Keratinocyte (primary cell): Measurements from ENCODE around the gene HOTAIR. TPM values are rescaled to one million over a fixed set of nuclear protein-coding genes. Genes with fewer than 3 reads are reported as not detected.

ENCODE experiments used
- DNase-seq: peaks from one replicate; pipeline ENCODE4 v3.0.0-alpha.2; 2011; ENCODE audit warnings: low read depth, missing footprints, low spot score
- FAIRE-seq: peaks from 2 replicates; lab custom pipeline; 2011; peaks lifted over from hg19 to GRCh38; lab: Jason Lieb, UNC
- H2AFZ ChIP-seq: 2 replicates; pipeline ENCODE4 v1.6.0; 2012; ENCODE audit warnings: low read length, control low read depth, inconsistent platforms; ENCODE audit not compliant: control insufficient read depth
- H3K27ac ChIP-seq: 2 replicates; pipeline ENCODE4 v1.5.1; 2011; ENCODE audit warnings: low read length; ENCODE audit not compliant: control insufficient read depth, insufficient read depth
- H3K27me3 ChIP-seq: 3 replicates; pipeline ENCODE4 v1.6.0; 2011; ENCODE audit warnings: low read length; ENCODE audit not compliant: control insufficient read depth, insufficient read depth; ENCODE audit errors: extremely low read depth
- H3K36me3 ChIP-seq, 2 experiments: 2 replicates in 1 of 2; 3 replicates in 1 of 2; pipeline ENCODE4 v1.5.1; 2011; ENCODE audit warnings: low read length in 2 of 2, mild to moderate bottlenecking in 1 of 2; ENCODE audit not compliant: control insufficient read depth in 2 of 2, insufficient read depth in 2 of 2; ENCODE audit errors: extremely low read depth in 1 of 2
- H3K4me1 ChIP-seq: 3 replicates; pipeline ENCODE4 v1.5.1; 2011; ENCODE audit warnings: low read length; ENCODE audit not compliant: control insufficient read depth, insufficient read depth; ENCODE audit errors: extremely low read depth
- H3K4me2 ChIP-seq: 3 replicates; pipeline ENCODE4 v1.6.0; 2011; ENCODE audit warnings: low read depth, low read length; ENCODE audit not compliant: control insufficient read depth, insufficient read depth; ENCODE audit errors: extremely low read depth
- H3K4me3 ChIP-seq, 3 experiments: fragments of 200-600 bp in 1 of 3; sonication (generic) in 1 of 3; 2 replicates in 2 of 3; 3 replicates in 1 of 3; pipeline ENCODE4 v1.5.1; 2011 to 2016; ENCODE audit warnings: low read length in 3 of 3, mild to moderate bottlenecking in 3 of 3, control low read depth in 2 of 3, inconsistent platforms in 1 of 3, low read depth in 1 of 3, mixed read lengths in 1 of 3, mixed run types in 1 of 3, moderate library complexity in 1 of 3; ENCODE audit not compliant: control insufficient read depth in 2 of 3, insufficient read depth in 2 of 3; ENCODE audit errors: extremely low read depth in 1 of 3
- H3K79me2 ChIP-seq: 2 replicates; pipeline ENCODE4 v1.6.0; 2012; ENCODE audit warnings: low read length; ENCODE audit not compliant: control insufficient read depth, insufficient read depth
- H3K9ac ChIP-seq: 3 replicates; pipeline ENCODE4 v1.6.0; 2011; ENCODE audit warnings: low read length; ENCODE audit not compliant: control insufficient read depth, insufficient read depth; ENCODE audit errors: extremely low read depth
- H3K9me1 ChIP-seq: 3 replicates; pipeline ENCODE4 v1.6.0; 2011; ENCODE audit warnings: low read length; ENCODE audit not compliant: control insufficient read depth, insufficient read depth; ENCODE audit errors: extremely low read depth
- H3K9me3 ChIP-seq: 2 replicates; pipeline ENCODE4 v1.5.1; 2012; ENCODE audit warnings: low read depth, low read length; ENCODE audit not compliant: control insufficient read depth
- H4K20me1 ChIP-seq: 3 replicates; pipeline ENCODE4 v1.6.0; 2011; ENCODE audit warnings: low read length; ENCODE audit not compliant: control insufficient read depth, insufficient read depth; ENCODE audit errors: extremely low read depth
- CTCF ChIP-seq, 3 experiments: IDR thresholded peaks in 1 of 3; conservative IDR thresholded peaks in 1 of 3; optimal IDR thresholded peaks in 1 of 3; 2 replicates in 2 of 3; 3 replicates in 1 of 3; pipeline versions ENCODE3 to v1.5.1; 2011; ENCODE audit warnings: low read length in 3 of 3, mild to moderate bottlenecking in 3 of 3, moderate library complexity in 2 of 3, control low read depth in 1 of 3, inconsistent platforms in 1 of 3; ENCODE audit not compliant: insufficient read depth in 2 of 3; ENCODE audit errors: extremely low read depth in 1 of 3
- EZH2 ChIP-seq: IDR thresholded peaks from one replicate; pipeline ENCODE4 v1.6.1; 2012; ENCODE audit warnings: inconsistent platforms, mild to moderate bottlenecking, low read length, moderate library complexity
- dilution Hi-C: fragments of 300-500 bp; cut with MboI; formaldehyde crosslinking; loops from one replicate; pipeline ENCODE4 v1.7.0; 2020; ENCODE audit warnings: low sequenced_read_pairs; ENCODE audit not compliant: extremely low pct_ligation_motif_present
- polyA plus RNA-seq, 5 experiments: library from polyadenylated mRNA; depleted of rRNA in 3 of 5; stranded (reverse) in 3 of 5; stranded (forward) in 1 of 5; unstranded in 1 of 5; fragments of >200 nt; gene quantifications; 1 replicate in 1 of 5; 2 replicates in 3 of 5; 3 replicates in 1 of 5; pipeline versions ENCODE4 v1.2.1 to v1.2.3, GENCODE V29; 2011 to 2012; ENCODE audit warnings: missing spikeins in 2 of 5, low read depth in 1 of 5, low replicate concordance in 1 of 5

Gene HOTAIR
- polyA plus RNA-seq, 1 donor (not counting 4 experiments of a cell fraction or from before 2014, with no cell fraction given), result 4.0 TPM

- Histone ChIP-seq H3K27me3 (no peaks in the 10 kb centered on the region), H2AFZ (peak overlapping the region; percentile 31), H3K79me2 (peaks cover 81% of the 10 kb centered on the region), H3K9ac (peak overlapping the region; percentile 98), H3K4me3 (peak overlapping the region; percentile 21 to 82 (median 74)), H3K4me1 (peaks cover 68% of the 10 kb centered on the region), H3K27ac (peak overlapping the region; percentile 98), H3K9me3 (no peaks in the 10 kb centered on the region), H3K36me3 (no peaks in the 10 kb centered on the region), H3K4me2 (peak overlapping the region; percentile 96), H3K9me1 (no peaks in the 10 kb centered on the region), H4K20me1 (no peaks in the 10 kb centered on the region)
- FAIRE-seq, result no peak
- dilution Hi-C loops, result no loop called here
- TF ChIP-seq CTCF (optimal IDR thresholded peaks at IDR 0.05 in 1 of 3, IDR thresholded peaks at IDR 0.05 in 1 of 3, conservative IDR thresholded peaks at IDR 0.05 in 1 of 3; ENCODE audit: extremely low read depth in 1 of 3, insufficient read depth in 2 of 3, low read length in 3 of 3) (no peak), EZH2 (no peak)
- no peak for DNase-seq
Measured at GRCh38 chr12:54020591-54021405, 46.0 kb upstream of the HOTAIR start.

DNA sequence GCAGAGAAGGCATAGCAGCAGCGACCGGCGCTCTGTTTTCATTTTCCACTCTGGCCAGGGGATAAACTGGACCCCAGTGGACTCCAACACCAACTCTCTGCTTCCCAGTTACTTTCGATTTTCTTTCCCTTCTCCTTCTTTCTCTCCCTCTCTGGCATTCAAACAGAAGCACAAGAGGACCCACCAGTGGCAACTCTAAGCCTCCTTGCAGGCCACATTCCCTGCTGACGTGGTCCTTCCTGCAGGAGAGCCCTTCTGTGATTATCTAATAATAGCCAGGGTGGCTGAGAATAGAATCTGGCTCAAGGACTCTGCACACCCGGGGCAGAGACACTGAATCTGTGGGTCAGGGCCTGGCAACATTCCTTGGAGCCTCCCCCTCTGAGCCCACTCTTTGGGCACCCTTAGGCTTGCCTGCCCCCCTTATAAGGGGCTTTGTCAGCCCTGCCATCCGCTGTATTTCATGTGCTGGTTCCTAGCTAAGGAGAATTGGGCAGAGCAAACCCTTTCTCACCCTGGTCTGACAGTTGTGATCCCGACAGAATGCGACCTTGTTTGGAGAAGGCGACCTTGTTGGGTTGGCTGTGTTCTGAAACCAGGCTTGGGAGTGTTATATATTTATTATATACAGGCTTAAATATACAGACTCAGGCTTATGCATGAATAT, 45.3 kb upstream of the HOTAIR start:
- Histone ChIP-seq H3K9me3 (no peaks in the 10 kb centered on the region), H4K20me1 (no peaks in the 10 kb centered on the region), H2AFZ (no peak overlapping the region), H3K36me3 (no peaks in the 10 kb centered on the region), H3K79me2 (peaks cover 77% of the 10 kb centered on the region), H3K4me1 (peaks cover 64% of the 10 kb centered on the region), H3K9ac (peak overlapping the region; percentile 98), H3K9me1 (no peaks in the 10 kb centered on the region), H3K4me3 (peak overlapping the region in 2 of 3 experiments; percentile 74 to 82), H3K27me3 (no peaks in the 10 kb centered on the region), H3K27ac (peak overlapping the region; percentile 98), H3K4me2 (peak overlapping the region; percentile 96)
- TF ChIP-seq CTCF (optimal IDR thresholded peaks at IDR 0.05 in 1 of 3, IDR thresholded peaks at IDR 0.05 in 1 of 3, conservative IDR thresholded peaks at IDR 0.05 in 1 of 3; ENCODE audit: extremely low read depth in 1 of 3, insufficient read depth in 2 of 3, low read length in 3 of 3) (no peak), EZH2 (no peak)
- dilution Hi-C loops, result no loop called here
- DNase-seq, result no peak
- no peak for FAIRE-seq
